Stimulated activated CD4-positive, alpha-beta T cell treated with anti-CD3 and anti-CD28 coated beads, Interleukin-2, amount 100 ng/mL, for 24 hours (primary cell): ENCODE data around the gene MAP7D2.

ENCODE experiments used
- DNase-seq, 2 donors: peaks; one replicate each; pipeline ENCODE4 v3.0.0-alpha.2; 2020

Gene MAP7D2

DNA sequence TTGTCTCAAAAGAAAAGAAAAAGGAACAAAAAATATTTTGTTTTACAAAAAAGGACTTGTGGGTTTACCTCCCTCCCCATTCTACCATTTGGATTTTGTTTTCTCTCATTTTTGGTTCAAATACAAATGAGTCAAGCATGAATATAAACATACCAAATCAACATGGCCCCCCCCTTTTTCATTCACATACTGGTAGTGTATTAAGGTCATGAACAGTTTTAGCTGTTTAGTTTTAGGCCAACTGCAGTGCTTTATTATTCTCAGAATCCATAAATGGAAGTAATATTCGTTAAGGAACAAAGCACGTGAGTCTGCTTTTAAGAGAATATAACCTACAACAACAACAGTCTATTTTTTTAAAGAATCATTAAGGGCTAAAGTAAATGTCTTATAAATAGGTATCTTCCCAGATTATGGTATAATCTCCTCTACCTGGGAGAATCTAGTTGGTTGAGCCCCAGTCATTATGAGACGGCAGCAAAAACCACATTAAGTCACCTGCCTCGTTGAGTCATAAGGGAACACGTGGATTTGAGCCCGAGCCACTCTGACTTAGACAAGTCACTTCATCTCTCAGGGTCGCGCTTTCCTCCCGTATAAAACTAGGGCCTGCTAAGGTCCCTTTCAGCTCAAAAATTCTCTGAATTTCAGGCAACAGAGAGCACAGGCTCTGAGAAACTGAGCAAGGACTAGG lies 152.5 kb downstream of the MAP7D2 start:
- peak; percentile 23 to 34 for DNase-seq

DNA sequence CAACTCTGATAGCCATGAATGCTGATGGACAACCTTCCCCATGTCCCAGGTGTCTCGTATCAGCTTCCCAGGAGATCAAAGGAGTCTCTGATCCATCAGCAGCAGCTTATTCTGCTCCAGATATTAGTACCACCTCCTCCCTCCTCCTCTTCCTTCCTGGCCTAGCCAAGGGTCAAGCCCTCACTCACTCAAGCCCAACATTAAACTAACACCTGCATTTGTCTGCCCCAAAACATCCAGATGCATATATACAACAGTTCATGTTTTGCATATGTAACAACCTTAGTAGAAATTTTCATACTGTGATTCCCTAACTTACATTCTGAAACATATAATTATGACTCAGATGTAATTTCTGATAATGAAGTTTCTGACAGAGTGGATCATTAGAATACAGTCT lies 155.8 kb downstream of the MAP7D2 start:
- DNase-seq = no peak

DNA sequence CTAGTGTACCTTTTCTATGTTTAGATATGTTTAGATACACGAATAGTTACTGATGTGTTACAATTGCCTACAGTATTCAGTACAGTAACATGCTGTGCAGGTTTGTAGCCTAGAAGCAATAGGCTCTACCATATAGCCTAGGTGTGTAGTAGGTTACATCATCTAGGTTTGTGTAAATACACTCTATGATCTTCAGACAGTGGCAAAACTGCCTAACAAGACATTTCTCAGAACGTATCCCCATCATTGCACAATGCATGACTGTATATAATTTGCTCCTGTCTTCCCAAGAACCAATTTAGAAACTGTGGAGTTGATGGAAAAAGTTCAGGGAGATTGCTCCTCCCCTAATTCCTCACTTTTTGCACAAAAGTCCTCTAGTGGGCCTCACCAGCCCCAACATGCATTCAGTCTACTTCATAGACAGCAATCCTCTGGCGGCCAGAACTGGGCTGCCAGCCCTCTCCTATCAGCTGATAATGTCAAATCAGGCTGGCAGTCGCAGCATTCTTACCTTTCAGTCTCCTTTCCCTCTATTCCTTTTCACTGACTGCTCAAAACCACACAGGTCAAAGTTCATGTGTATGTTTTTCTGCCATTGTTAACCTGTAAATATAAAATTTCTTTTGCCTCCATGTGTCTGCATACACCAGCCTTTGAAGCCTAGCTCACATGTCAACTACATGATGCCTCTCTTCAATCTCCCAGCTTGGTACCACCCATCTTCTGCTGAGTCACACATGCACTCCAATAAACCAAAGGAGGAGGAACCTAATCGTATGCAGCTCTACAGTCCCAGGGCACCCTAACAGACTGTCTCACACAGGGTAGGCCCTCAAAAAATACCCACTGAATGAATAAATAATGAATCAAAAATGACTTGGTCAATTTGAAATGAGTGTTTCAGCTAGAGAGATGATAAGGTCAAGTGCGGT lies 157.9 kb downstream of the MAP7D2 start:
- no peak for DNase-seq

DNA sequence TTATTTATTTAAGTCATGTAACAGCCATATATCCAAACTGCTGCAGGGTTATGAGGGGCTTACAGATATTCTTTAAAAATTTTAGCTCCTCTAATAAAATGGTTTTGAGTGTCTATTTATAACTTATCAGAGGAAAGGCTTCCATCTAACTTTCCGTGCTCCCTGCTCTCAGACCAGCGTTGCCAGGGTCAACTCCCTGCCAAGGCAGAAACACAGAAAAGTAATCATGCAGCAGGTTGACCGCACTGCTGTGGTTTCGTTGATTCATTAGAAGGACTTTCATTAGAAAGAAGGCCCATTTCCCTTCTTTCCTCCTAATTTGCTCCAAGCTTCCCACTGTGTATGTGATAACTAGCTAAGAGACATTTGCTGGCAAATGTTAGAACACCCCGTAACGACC lies 159.8 kb downstream of the MAP7D2 start:
- DNase-seq = no peak
